GM21717 (cell line): ENCODE results near the gene HYAL2.

Experiments
- ATAC-seq: cut with Tn5 transposase; IDR thresholded peaks from one replicate; pipeline ENCODE4 v1.9.1; 2021; ENCODE audit warnings: mild to moderate bottlenecking, moderate library complexity; ENCODE audit not compliant: unreplicated experiment

HYAL2 gene

DNA sequence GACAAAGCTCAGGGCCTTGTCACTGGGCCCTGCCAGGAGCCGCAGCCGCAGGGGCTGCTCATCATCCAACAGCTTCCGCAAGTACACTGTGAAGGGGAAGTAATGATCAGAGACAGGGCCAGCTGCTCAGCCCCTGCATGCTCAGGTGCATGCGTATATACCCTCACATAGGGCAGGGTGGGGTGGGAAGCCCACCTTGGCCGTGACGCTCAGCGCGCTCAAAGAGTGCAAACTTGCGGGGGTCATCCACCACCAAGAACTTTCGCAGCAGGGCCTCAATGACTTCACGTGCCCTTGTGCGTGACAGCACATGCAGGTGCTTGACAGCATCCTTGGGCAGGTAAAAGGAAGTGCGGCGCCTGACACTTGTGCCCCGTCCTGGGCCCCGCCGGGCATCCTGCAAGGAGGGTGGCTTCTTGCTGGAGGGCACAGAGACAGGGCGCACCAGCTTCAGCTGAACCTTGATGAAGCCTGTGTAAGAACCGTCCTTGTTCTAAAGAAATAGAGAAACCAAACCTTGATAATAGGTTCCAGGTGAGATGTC is 8.9 kb upstream of the HYAL2 start:
- ATAC-seq: no peak

- no peak for ATAC-seq
Observed at GRCh38 chr3:50330330-50330729, 7.8 kb upstream of the HYAL2 start.

GRCh38 chr3:50327943-50328691 is 5.6 kb upstream of the HYAL2 start, which contains the start of gene TUSC2:
Gene TUSC2, minus strand, starts transcription at chr3:50328223. Its CDS starts 124 bp downstream, at chr3:50328099.
- peak; percentile 69 for ATAC-seq

GRCh38 chr3:50327129-50327528 is 4.6 kb upstream of the HYAL2 start:
- no peak for ATAC-seq

GRCh38 chr3:50326182-50326541 is 3.6 kb upstream of the HYAL2 start:
- no peak for ATAC-seq

DNA sequence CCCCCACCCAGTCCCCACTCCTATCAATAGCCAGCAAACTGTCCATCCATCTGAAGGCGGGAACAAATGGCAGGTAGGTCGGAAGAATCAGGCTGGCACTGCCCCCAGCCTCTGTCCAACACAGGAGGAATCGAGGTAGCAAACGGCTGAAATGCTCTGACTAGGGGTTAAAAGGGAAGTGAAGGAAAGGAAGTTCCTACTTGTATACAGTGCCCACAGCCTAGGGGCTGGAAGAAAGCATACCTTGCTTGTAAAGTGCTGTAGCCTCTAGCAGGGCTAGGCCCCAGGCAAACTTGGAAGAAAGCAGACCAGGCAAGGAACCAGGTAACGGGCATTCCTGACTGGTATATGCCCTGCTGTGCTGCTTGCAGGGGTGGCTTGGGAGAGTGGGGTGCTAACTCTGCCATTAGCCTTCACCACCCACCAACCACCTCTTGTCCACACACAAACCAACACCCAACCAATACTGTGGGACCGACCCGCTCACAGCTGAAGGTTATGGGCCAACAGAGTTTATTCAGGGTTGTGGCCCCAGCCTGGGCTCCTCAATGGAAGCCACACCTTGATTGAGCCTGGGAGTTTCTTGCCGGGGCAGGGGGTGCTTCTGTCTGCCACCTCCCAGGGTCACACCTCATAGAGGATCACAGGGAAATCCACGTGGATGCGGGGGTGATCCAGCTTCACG is 3.1 kb upstream of the HYAL2 start:
- ATAC-seq: no peak

DNA sequence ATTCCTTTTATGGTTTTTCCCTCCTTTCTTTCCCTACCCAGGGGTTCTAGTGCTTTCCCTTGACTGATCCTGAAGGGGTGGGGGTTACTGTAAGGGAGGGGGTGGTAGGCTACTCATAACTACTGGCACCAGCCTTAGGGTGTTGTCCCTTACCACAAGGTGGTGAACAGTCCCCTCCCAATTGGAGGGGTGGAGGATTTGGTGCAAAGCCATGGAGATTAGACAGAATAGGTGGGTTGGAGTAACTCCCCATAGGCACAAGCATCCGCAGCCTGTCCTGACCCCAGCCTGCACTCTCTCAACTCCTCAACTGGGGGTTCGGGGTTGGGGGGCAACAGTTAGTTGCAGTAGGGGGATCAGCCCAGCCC is 2.6 kb upstream of the HYAL2 start:
- ATAC-seq: no peak

- no peak for ATAC-seq
Observed at GRCh38 chr3:50324351-50325112, 2.0 kb upstream of the HYAL2 start.

- no peak for ATAC-seq
Observed at GRCh38 chr3:50323614-50324199, 1.2 kb upstream of the HYAL2 start.

DNA sequence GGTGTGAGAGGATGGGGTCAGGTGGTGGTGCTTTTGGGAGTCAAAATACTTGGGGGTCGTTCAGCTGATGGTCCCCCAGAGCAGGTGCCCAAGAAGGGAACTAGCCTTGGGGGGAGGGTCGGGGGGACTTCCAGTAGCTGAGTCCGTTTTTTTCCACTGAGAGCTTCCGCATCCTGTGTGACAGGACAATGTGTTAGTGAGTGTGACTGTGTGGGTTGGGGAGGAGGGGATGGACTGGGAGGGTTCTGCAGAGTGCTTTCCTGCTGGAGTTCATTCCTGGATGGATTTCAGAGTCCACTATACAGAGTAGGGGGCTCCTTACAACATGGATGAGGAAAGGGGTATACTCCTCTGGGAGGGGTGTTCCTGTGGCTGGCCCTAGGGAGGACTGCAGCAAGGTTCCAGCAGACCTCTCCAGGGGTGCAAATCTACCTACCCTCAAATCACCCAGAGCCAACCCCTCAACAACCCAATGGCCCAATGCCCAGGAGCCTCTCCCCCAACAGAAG is 601 bp upstream of the HYAL2 start:
- no peak for ATAC-seq

- no peak for ATAC-seq
Observed at GRCh38 chr3:50322115-50322385, 495 bp downstream of the HYAL2 start.

GRCh38 chr3:50321336-50322114 is 1.0 kb downstream of the HYAL2 start:
- peak; percentile 65 for ATAC-seq

DNA sequence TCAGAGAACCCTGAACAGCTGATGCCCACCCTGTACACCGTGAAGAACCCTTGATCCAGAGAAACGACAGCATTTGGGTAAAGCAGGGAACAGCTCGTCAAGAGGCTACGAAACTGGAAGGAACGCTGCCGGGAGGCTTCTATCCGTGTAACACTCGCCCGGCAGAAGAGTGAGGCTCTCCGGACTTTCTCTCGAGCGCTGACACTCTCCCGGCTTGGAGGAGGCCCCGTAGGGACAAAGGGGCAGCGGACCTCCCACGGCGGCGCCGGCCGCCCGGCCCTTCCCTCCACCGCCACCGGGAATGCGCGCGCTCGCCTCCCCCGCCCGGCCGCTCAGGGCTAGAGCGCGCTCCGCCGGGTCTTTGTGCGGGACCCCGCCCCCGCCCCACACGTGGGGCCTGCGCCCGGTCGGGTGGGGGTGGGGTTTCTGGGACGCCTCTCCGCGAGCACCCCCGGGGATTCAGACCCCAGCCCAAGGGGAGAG is 1.7 kb downstream of the HYAL2 start:
- ATAC-seq: peak; percentile 31

DNA sequence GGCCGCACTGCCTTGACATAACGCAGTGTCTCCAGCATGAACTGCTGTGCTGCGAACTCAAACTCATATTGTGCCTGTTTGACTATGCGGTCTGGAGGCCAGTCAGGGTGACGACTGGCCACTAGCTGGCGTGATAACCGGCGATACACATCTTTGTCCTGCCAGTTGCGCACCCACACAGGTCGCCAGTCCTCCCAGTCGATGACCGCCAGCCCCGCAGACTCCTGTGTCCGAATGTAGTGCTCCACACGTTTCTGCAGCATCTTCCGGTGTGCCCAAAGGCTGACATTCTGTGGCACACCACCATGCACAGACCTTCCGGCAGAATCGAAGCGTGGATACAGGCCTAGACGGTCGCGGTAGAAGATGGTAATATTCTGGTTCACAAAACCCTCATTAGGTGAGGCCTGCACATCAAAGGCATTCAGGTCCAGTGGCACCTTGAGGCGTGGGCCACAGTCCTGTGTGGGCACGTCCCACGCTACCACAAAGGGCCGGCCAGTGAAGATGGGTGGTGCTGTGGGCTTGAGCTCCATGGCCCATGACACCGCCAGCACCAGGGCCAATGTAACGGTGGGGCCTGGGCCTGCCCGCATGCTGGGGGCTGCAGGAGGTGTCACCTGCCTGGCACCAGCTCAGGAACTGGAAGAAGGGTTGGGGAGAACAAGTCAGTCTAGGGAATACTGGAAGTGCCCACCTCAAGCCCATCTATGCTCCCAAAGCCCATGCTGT is 2.5 kb downstream of the HYAL2 start:
- no peak for ATAC-seq

- no peak for ATAC-seq
Observed at GRCh38 chr3:50319181-50319893, 3.2 kb downstream of the HYAL2 start.

- no peak for ATAC-seq
Observed at GRCh38 chr3:50318615-50319014, 3.9 kb downstream of the HYAL2 start.

- no peak for ATAC-seq
Observed at GRCh38 chr3:50318163-50318562, 4.4 kb downstream of the HYAL2 start.

GRCh38 chr3:50317300-50317699 is 5.2 kb downstream of the HYAL2 start:
- no peak for ATAC-seq

DNA sequence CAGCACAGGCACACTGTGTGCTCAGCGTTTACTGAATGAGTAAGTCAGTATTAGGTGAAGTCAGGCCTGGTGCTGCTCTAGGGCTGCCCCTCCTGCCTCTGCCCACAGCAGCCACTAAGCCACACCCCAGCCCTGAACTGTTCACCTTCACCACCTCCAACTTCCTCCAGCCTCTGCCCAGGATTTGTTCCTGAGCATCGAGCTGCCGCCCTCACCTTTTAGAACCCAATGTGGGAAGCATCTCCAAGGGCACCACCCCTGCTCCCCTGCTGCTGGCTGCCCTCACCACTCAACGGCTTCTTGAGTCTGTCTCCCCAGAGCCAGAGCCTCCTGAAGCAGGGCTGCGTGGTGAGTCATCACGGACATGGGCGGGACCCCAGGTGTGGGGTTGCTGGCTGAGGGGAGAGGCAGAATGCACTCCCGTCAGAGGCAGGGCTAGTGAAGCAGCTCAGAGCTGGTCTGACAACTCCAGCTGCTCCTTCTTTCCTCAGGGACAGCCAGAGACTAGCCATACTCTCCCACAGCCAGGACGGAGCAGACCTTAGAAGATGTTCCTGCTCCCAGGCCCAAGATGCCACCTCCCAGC is 5.8 kb downstream of the HYAL2 start:
- ATAC-seq: no peak
